Measurements from ENCODE around the gene ENOX1.
A peak's percentile ranks its signal among the peaks of the same experiment; 100 is the strongest.

ENOX1 gene

DNA sequence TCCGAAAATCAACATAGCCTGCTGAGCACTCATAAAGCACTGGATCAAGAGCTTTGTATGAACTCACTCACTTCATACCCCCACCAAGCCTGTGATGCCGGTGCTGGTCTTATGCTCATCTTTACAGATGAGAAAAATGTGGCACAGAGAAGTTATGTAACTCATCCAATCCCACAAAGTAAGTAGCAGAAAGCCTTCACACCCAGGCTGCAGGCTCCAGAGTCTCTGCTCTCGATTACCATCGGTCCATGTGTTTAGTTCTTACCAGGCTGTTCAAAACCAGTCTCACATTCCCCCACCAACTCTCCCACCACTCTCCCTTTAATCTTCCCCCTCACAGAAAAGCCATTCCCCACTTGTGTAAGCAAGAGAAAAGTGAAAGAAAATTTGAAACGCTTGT, 487.4 kb downstream of the ENOX1 start:
- ChIA-PET POLR2A (no interaction called here), CTCF (interaction anchor here (0.7 kb wide), 1 partner anchor 167 kb away, joined by 3 read pairs; no protein-coding TSS in a partner anchor)
- no peaks in the 10 kb centered on the region for H3K36me3 ChIP-seq (ENCODE audit: control insufficient read depth in 2 of 2, insufficient read depth in 1 of 2, low read length in 2 of 2)
- no peaks in the 10 kb centered on the region for H3K9me3 ChIP-seq (ENCODE audit: control insufficient read depth, insufficient read depth, low read depth, low read length)
- peaks cover 6% of the 10 kb centered on the region; the same call in 1 of the 2 replicates for H3K4me1 ChIP-seq (ENCODE audit: control insufficient read depth, insufficient read depth, low read length)
- no peak overlapping the region for H3K4me3 ChIP-seq (ENCODE audit: low read depth, low read length)
- no peak overlapping the region for H3K27ac ChIP-seq (ENCODE audit: extremely low read depth, low read depth, low read length)
- TF ChIP-seq ZNF785 (tag by site-specific recombination; IDR thresholded peaks at IDR 0.05) = no peak
- TF ChIP-seq, protein P1, sequence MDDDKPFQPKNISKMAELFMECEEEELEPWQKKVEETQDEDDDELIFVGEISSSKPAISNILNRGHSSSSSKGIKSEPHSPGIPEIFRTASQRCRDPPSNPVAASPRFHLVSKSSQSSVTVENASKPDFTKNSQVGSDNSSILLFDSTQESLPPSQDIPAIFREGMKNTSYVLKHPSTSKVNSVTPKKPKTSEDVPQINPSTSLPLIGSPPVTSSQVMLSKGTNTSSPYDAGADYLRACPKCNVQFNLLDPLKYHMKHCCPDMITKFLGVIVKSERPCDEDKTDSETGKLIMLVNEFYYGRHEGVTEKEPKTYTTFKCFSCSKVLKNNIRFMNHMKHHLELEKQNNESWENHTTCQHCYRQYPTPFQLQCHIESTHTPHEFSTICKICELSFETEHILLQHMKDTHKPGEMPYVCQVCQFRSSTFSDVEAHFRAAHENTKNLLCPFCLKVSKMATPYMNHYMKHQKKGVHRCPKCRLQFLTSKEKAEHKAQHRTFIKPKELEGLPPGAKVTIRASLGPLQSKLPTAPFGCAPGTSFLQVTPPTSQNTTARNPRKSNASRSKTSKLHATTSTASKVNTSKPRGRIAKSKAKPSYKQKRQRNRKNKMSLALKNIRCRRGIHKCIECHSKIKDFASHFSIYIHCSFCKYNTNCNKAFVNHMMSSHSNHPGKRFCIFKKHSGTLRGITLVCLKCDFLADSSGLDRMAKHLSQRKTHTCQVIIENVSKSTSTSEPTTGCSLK (tag by site-specific recombination; IDR thresholded peaks at IDR 0.05) = no peak
- TF ChIP-seq PRDM1 (tag by site-specific recombination; IDR thresholded peaks at IDR 0.05) = peak; percentile 48; the same call in 1 of the 2 replicates
- TF ChIP-seq ZNF341 (tag by site-specific recombination; IDR thresholded peaks at IDR 0.05; ENCODE audit: low read depth) = no peak
- TF ChIP-seq ZNF626 (tag by site-specific recombination; IDR thresholded peaks at IDR 0.05) = no peak
- no peak for TF ChIP-seq ZNF16 (tag by site-specific recombination; IDR thresholded peaks at IDR 0.05; ENCODE audit: low read depth)

DNA sequence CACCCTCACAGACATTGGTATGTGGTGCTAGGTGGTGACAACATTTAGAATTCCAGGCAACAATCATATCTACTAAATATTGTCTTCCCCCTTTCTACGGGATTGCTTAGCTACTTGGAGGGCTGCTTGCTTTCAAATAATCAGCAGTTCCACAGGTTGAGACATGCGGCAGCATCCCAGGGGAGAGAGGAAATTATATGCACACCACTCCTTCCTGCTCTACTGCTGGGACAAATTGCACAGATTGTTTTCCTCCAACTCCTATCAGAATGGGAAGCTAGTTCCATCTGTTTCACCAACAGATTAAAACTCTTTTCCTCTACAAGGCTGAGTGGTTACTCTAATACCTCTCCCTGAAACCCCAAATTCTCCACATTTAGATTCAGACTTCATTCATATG, 488.0 kb downstream of the ENOX1 start:
- Histone ChIP-seq H3K4me3 (ENCODE audit: low read depth, low read length) (no peak overlapping the region), H3K27ac (ENCODE audit: extremely low read depth, low read depth, low read length) (no peak overlapping the region), H3K9me3 (ENCODE audit: control insufficient read depth, insufficient read depth, low read depth, low read length) (no peaks in the 10 kb centered on the region), H3K4me1 (ENCODE audit: control insufficient read depth, insufficient read depth, low read length) (peaks cover 6% of the 10 kb centered on the region; the same call in 1 of the 2 replicates), H3K36me3 (ENCODE audit: control insufficient read depth in 2 of 2, insufficient read depth in 1 of 2, low read length in 2 of 2) (no peaks in the 10 kb centered on the region)
- CTCF ChIA-PET = no interaction called here
- TF ChIP-seq, protein P2, sequence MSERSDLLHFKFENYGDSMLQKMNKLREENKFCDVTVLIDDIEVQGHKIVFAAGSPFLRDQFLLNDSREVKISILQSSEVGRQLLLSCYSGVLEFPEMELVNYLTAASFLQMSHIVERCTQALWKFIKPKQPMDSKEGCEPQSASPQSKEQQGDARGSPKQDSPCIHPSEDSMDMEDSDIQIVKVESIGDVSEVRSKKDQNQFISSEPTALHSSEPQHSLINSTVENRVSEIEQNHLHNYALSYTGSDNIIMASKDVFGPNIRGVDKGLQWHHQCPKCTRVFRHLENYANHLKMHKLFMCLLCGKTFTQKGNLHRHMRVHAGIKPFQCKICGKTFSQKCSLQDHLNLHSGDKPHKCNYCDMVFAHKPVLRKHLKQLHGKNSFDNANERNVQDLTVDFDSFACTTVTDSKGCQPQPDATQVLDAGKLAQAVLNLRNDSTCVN (tag by site-specific recombination; optimal IDR thresholded peaks at IDR 0.05) = no peak
- TF ChIP-seq ZNF501 (tag by site-specific recombination; IDR thresholded peaks at IDR 0.05) (no peak), OSR2 (tag by site-specific recombination; IDR thresholded peaks at IDR 0.05) (peak; percentile 62), GFI1B (tag by site-specific recombination; IDR thresholded peaks at IDR 0.05) (peak; percentile 64; the same call in 1 of the 2 replicates), ZFP3 (tag by site-specific recombination; IDR thresholded peaks at IDR 0.05; ENCODE audit: low read depth) (no peak), SCRT2 (tag by site-specific recombination; IDR thresholded peaks at IDR 0.05) (peak; percentile 54; the same call in 1 of the 2 replicates), KLF1 (tag by site-specific recombination; IDR thresholded peaks at IDR 0.05) (no peak), ZBTB44 (tag by site-specific recombination; IDR thresholded peaks at IDR 0.05) (peak; percentile 76), ZNF629 (tag by site-specific recombination; IDR thresholded peaks at IDR 0.05) (no peak), ZNF18 (tag by site-specific recombination; IDR thresholded peaks at IDR 0.05) (0 out of 2 replicates have a peak, but pooled peaks have one; percentile 33), ZIC2 (tag by site-specific recombination; IDR thresholded peaks at IDR 0.05) (peak; percentile 30; the same call in 1 of the 2 replicates), MEIS1 (CRISPR knock-in tag; IDR thresholded peaks at IDR 0.05; ENCODE audit: borderline replicate concordance) (no peak), TCF7L2 (IDR thresholded peaks at IDR 0.05; ENCODE audit: borderline replicate concordance, low read depth, low read length) (no peak), ZNF23 (tag by site-specific recombination; IDR thresholded peaks at IDR 0.05; ENCODE audit: borderline replicate concordance) (no peak), ZNF548 (tag by site-specific recombination; IDR thresholded peaks at IDR 0.05) (no peak), ZNF391 (tag by site-specific recombination; IDR thresholded peaks at IDR 0.05; ENCODE audit: borderline replicate concordance, low read depth) (no peak), KLF8 (tag by site-specific recombination; IDR thresholded peaks at IDR 0.05) (no peak), PRDM1 (tag by site-specific recombination; IDR thresholded peaks at IDR 0.05) (no peak)
- TF ChIP-seq, protein P3, sequence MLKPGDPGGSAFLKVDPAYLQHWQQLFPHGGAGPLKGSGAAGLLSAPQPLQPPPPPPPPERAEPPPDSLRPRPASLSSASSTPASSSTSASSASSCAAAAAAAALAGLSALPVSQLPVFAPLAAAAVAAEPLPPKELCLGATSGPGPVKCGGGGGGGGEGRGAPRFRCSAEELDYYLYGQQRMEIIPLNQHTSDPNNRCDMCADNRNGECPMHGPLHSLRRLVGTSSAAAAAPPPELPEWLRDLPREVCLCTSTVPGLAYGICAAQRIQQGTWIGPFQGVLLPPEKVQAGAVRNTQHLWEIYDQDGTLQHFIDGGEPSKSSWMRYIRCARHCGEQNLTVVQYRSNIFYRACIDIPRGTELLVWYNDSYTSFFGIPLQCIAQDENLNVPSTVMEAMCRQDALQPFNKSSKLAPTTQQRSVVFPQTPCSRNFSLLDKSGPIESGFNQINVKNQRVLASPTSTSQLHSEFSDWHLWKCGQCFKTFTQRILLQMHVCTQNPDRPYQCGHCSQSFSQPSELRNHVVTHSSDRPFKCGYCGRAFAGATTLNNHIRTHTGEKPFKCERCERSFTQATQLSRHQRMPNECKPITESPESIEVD (tag by site-specific recombination; IDR thresholded peaks at IDR 0.05) = peak; percentile 16; the same call in 1 of the 2 replicates
- POLR2A ChIA-PET = interaction anchor here (0.7 kb wide), 1 partner anchor 39 kb away, joined by 3 read pairs; no protein-coding TSS in a partner anchor

Data from HEK293 (cell line).